Fibroblast of mammary gland (primary cell): ENCODE data around the gene RHOF.
A peak's percentile ranks its signal among the peaks of the same experiment; 100 is the strongest.

ENCODE experiments used
- DNase-seq: peaks from one replicate; pipeline ENCODE4 v3.0.0-alpha.2; 2010; ENCODE audit warnings: low read depth
- H3K4me3 ChIP-seq: 2 replicates; pipeline ENCODE4 v1.5.1; 2011; ENCODE audit warnings: low read depth, mild to moderate bottlenecking, low read length, moderate library complexity; ENCODE audit not compliant: control insufficient read depth
- TF ChIP-seq, protein P1 (sequence below): conservative IDR thresholded peaks from 2 replicates; pipeline ENCODE4 v1.5.1; 2011; ENCODE audit warnings: low read depth, low read length, inconsistent platforms; ENCODE audit not compliant: control insufficient read depth, insufficient read depth

Gene RHOF

DNA sequence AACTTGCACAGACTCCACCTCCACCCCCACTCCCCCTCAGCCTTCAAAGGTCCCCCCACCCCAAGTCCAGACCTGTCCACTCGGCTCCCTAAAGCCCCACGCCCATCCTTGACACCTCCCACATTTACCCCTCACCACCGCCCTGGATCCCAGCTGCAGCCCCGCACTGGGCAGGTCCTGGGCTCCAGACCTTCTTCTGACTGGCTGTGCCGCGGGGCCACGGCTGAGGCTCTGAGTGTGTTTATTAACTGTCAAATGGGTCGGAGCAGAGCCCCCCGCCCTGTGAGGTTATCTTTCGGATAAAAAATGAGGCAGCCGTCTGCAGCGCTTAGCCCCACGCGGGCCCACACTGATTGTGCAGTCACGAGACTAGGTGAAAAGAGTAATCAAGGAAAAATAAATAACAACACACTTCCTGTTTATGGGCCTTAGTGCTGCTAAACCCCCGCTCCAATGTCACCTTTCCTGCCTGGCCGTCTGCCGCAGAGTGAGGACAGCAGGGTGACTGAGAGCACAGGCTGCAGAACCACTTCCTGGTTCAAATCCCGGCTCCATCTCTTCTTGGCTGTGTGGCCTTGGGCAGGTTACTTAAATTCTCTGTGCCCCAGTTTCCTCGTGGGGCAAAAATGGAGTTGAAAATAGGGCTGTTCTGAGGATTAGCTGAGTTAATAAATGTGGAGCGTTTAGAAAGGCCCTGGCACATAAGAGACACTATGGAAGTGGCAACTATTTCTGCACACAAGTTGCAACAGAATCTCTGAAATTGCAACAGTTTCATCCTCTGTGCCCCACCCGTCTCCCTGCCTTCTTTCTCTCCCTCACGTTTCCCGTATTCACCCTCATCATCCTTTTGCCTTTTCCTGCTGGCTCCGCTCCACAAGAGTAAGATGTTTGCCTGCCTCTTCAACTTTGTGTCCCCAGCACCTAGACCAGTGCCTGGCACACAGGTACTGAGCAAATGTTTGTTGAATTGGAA is 19.7 kb upstream of the RHOF start:
- peak overlapping the region; percentile 71 for H3K4me3 ChIP-seq
- TF ChIP-seq, protein P1, sequence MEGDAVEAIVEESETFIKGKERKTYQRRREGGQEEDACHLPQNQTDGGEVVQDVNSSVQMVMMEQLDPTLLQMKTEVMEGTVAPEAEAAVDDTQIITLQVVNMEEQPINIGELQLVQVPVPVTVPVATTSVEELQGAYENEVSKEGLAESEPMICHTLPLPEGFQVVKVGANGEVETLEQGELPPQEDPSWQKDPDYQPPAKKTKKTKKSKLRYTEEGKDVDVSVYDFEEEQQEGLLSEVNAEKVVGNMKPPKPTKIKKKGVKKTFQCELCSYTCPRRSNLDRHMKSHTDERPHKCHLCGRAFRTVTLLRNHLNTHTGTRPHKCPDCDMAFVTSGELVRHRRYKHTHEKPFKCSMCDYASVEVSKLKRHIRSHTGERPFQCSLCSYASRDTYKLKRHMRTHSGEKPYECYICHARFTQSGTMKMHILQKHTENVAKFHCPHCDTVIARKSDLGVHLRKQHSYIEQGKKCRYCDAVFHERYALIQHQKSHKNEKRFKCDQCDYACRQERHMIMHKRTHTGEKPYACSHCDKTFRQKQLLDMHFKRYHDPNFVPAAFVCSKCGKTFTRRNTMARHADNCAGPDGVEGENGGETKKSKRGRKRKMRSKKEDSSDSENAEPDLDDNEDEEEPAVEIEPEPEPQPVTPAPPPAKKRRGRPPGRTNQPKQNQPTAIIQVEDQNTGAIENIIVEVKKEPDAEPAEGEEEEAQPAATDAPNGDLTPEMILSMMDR, result no peak
- peak; percentile 28 for DNase-seq

DNA sequence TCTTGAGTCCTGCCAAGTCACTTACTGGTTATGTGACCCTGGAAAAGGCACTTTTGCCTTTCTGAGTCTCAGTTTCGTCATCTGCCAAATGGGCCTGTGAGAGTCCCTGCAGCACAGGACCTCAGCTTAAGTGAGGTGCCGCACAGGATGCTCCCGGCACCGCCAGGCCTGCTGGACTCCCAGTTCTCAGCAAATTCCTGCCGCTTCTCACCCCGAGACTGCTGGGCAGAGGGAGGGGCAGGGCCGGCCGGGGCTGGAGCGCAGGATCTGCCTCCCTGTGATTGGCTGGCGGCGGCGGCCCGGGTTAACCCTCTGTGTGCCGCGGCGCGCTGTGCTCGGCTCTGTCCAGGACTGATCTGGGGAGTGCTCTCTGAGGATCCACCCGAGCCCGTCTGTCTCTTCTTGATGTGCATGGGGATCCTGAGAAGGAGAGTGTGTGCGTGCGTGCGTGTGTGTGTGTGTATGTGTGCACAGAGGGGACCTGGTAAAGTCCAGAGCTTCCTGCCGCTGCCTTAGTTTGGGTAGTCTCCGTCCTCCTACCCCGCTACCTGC is 18.9 kb upstream of the RHOF start:
- peak; percentile 66 for DNase-seq

GRCh38 chr12:121811434-121812319 is 18.2 kb upstream of the RHOF start:
- TF ChIP-seq, protein P1, result no peak
- peak; percentile 61 for DNase-seq
- H3K4me3 ChIP-seq, result peak overlapping the region; percentile 71

More for the DNA sequence above, 18.9 kb upstream of the RHOF start:
- peak overlapping the region; percentile 71 for H3K4me3 ChIP-seq
- TF ChIP-seq, protein P1, result no peak

DNA sequence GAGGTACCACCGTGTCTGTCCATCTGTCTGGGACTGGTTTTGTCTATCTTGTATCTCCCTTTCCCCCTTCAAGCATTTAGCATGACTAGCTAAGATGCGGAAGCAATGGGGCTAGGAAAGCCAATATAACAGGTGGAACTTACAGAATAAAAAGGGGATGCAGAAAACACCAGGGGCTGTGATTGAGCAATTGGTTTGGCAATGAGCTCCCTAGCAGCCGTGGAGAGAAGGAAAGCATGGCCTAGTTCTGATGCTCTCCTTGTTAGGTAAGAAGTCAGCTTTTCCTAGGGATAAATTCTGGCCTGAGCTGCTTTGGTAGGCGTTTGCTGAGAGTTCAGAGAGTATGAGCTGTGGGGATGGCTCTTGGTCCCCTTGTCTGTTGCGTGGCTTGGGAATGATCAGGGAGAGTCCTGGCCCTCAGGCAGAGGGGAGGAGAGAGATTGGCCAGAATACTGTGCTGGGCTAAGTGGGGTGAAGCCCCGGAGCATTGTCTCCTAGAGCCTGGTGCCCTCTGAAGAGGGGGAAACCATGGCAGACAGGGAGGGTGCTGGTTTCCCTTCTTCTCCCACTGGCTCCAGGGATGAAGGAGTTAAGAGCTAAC is 17.4 kb upstream of the RHOF start:
- TF ChIP-seq, protein P1, result no peak
- peak; percentile 31 for DNase-seq
- peak overlapping the region; percentile 71 for H3K4me3 ChIP-seq

- no peak for DNase-seq
- TF ChIP-seq, protein P1, result no peak
- no peak overlapping the region for H3K4me3 ChIP-seq
Observed at GRCh38 chr12:121810234-121810817, 16.8 kb upstream of the RHOF start.
